Vagina (tissue), 2 donors: ENCODE data around the gene HABP2. TPM values are rescaled to one million over a fixed set of nuclear protein-coding genes. Genes with fewer than 3 reads are reported as not detected.

Source experiments
- DNase-seq, 2 donors: peaks; one replicate each; pipeline ENCODE4 v3.0.0-alpha.2; 2017; ENCODE audit errors: extremely low spot score in 2 of 2
- H3K27ac ChIP-seq: fragments of 200-600 bp; sonication (generic); one replicate; pipeline ENCODE4 v1.5.1; 2019
- H3K27me3 ChIP-seq: fragments of 200-600 bp; sonication (generic); one replicate; pipeline ENCODE4 v1.5.1; 2019
- H3K36me3 ChIP-seq, 2 donors: fragments of 200-600 bp; sonication (generic); one replicate each; pipeline ENCODE4 v1.5.1; 2017 to 2019
- H3K4me1 ChIP-seq: fragments of 200-600 bp; sonication (generic); one replicate; pipeline ENCODE4 v1.5.1; 2019
- H3K4me3 ChIP-seq, 2 donors: fragments of 200-600 bp; sonication (generic); 1 replicate in 1 of 2; 2 replicates in 1 of 2; pipeline ENCODE4 v1.5.1; 2016 to 2019
- H3K9me3 ChIP-seq: fragments of 200-600 bp; sonication (generic); one replicate; pipeline ENCODE4 v1.5.1; 2019
- POLR2A ChIP-seq, 2 donors: fragments of 450-650 bp; IDR thresholded peaks; one replicate each; pipeline ENCODE4 v1.6.1; 2017; ENCODE audit warnings: antibody characterized with exemption in 2 of 2, mild to moderate bottlenecking in 2 of 2, moderate library complexity in 2 of 2
- POLR2AphosphoS5 ChIP-seq, 2 donors: sonication (generic); formaldehyde crosslinking; IDR thresholded peaks; one replicate each; pipeline ENCODE4 v1.9.0; 2017; ENCODE audit warnings: antibody characterized with exemption in 2 of 2, mild to moderate bottlenecking in 2 of 2, low read depth in 1 of 2; ENCODE audit not compliant: insufficient read depth in 1 of 2
- intact Hi-C: fragments of 100-400 bp; cut with DNase I; formaldehyde crosslinking; loops from one replicate; pipeline ENCODE4 v1.15.1; 2023
- total RNA-seq: library from RNA; depleted of rRNA; stranded (reverse); fragments of >200 nt; gene quantifications from one replicate; pipeline ENCODE4 v1.2.3, GENCODE V29; 2016
- TF ChIP-seq, protein P1 (sequence below), 3 experiments: fragments of 450-650 bp in 2 of 3; fragments of 200-600 bp in 1 of 3; sonication (generic) in 1 of 3; IDR thresholded peaks; one replicate each; pipeline ENCODE4 v1.5.1; 2017 to 2019; ENCODE audit warnings: antibody characterized with exemption in 3 of 3, mild to moderate bottlenecking in 2 of 3, moderate library complexity in 2 of 3

Gene HABP2
- total RNA-seq, 1 donor from 2014 or later = not detected

- Histone ChIP-seq H3K4me3 (no peak overlapping the region), H3K4me1 (no peaks in the 10 kb centered on the region), H3K27me3 (no peaks in the 10 kb centered on the region), H3K27ac (no peak overlapping the region), H3K36me3 (no peaks in the 10 kb centered on the region), H3K9me3 (no peaks in the 10 kb centered on the region)
- intact Hi-C loops = no loop called here
- TF ChIP-seq POLR2AphosphoS5 (IDR thresholded peaks at IDR 0.05; ENCODE audit: insufficient read depth in 1 of 2, low read depth in 1 of 2) (no peak), POLR2A (IDR thresholded peaks at IDR 0.05) (no peak)
- TF ChIP-seq, protein P1, sequence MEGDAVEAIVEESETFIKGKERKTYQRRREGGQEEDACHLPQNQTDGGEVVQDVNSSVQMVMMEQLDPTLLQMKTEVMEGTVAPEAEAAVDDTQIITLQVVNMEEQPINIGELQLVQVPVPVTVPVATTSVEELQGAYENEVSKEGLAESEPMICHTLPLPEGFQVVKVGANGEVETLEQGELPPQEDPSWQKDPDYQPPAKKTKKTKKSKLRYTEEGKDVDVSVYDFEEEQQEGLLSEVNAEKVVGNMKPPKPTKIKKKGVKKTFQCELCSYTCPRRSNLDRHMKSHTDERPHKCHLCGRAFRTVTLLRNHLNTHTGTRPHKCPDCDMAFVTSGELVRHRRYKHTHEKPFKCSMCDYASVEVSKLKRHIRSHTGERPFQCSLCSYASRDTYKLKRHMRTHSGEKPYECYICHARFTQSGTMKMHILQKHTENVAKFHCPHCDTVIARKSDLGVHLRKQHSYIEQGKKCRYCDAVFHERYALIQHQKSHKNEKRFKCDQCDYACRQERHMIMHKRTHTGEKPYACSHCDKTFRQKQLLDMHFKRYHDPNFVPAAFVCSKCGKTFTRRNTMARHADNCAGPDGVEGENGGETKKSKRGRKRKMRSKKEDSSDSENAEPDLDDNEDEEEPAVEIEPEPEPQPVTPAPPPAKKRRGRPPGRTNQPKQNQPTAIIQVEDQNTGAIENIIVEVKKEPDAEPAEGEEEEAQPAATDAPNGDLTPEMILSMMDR (IDR thresholded peaks at IDR 0.05) = no peak
- peak; percentile 31 to 42 for DNase-seq
Observed at GRCh38 chr10:113518415-113518814, 34.4 kb upstream of the HABP2 start.

DNA sequence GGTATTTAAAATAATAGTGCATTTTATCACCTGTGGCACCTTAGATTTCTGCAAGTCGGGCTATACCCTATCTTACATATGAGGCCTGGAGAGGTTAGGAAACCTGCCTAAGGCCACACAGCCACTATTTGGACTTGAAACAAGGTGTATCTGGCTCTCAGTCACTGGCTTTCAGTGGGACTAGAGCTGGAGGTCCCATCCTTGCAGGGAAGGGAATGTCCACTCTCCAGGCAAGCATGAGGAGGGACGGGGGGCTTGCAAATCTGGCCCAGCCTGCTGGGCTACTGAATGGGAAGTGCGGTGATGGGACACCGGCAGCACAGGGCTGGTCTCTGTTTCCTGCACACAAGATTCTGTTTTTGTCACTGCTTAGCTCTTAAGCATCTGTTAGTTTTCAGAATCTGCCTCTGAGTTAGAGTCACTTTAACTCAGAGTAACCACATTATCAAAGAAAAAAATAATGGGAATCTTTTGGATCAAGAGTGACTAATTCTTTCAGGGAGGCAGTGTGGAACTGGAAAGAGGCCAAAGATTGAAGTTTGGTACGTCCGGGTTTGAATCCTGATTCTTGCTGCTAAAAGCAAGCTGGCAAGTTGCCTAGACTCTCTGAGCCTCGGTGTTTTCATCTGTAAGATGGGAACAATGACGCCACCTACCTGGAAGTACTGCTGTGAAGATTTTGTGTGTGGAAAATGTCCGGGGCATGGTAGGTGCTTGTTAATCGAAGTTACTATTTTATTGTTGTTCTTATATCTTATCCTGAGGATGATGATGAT is 33.8 kb upstream of the HABP2 start:
- Histone ChIP-seq H3K4me3 (no peak overlapping the region), H3K9me3 (no peaks in the 10 kb centered on the region), H3K27ac (no peak overlapping the region), H3K4me1 (no peaks in the 10 kb centered on the region), H3K27me3 (no peaks in the 10 kb centered on the region), H3K36me3 (no peaks in the 10 kb centered on the region)
- intact Hi-C loops = no loop called here
- TF ChIP-seq POLR2AphosphoS5 (IDR thresholded peaks at IDR 0.05; ENCODE audit: insufficient read depth in 1 of 2, low read depth in 1 of 2) = no peak
- TF ChIP-seq, protein P1 (IDR thresholded peaks at IDR 0.05) = no peak
- TF ChIP-seq POLR2A (IDR thresholded peaks at IDR 0.05) = no peak
- DNase-seq = peak; percentile 58 to 77

- DNase-seq = peak in 1 of 2 donors; percentile 91
- Histone ChIP-seq H3K4me1 (no peaks in the 10 kb centered on the region), H3K36me3 (no peaks in the 10 kb centered on the region), H3K27ac (no peak overlapping the region), H3K9me3 (no peaks in the 10 kb centered on the region), H3K4me3 (no peak overlapping the region), H3K27me3 (no peaks in the 10 kb centered on the region)
- intact Hi-C loops = no loop called here
- TF ChIP-seq, protein P1 (IDR thresholded peaks at IDR 0.05) = no peak
- no peak for TF ChIP-seq POLR2A (IDR thresholded peaks at IDR 0.05)
- no peak for TF ChIP-seq POLR2AphosphoS5 (IDR thresholded peaks at IDR 0.05; ENCODE audit: insufficient read depth in 1 of 2, low read depth in 1 of 2)
Observed at GRCh38 chr10:113519681-113520115, 33.2 kb upstream of the HABP2 start.

DNA sequence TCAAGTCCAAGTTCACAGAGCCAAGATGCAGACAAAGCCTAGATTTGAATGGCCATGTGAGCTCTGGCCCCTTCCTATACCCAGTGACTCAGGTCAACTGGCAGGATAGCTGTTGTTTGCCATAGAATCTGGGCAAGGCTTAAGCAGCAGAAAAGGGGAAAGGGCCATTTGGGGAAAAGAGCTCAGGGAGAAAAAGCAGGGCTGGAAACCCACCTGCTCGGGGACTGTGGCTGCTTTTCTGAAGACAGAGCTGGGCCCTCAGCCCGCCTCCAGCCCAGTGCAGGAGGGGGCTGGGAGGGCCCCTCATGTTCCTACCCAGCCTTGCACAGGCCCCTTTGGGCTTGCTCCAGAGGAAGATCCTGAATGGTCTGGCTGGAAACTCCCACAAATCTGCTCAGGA is 32.6 kb upstream of the HABP2 start:
- no peak overlapping the region for H3K27ac ChIP-seq
- H3K4me3 ChIP-seq = no peak overlapping the region
- DNase-seq = peak in 1 of 2 donors; percentile 55
- intact Hi-C loops = no loop called here
- no peaks in the 10 kb centered on the region for H3K27me3 ChIP-seq
- no peaks in the 10 kb centered on the region for H3K4me1 ChIP-seq
- H3K36me3 ChIP-seq = no peaks in the 10 kb centered on the region
- TF ChIP-seq POLR2AphosphoS5 (IDR thresholded peaks at IDR 0.05; ENCODE audit: insufficient read depth in 1 of 2, low read depth in 1 of 2) (no peak), POLR2A (IDR thresholded peaks at IDR 0.05) (no peak)
- TF ChIP-seq, protein P1 (IDR thresholded peaks at IDR 0.05) = no peak
- H3K9me3 ChIP-seq = no peaks in the 10 kb centered on the region
